HFF-Myc (cell line): ENCODE results near the gene PCDHB5.
"Not testable (repeated sequence)": the region's sequence is repeated elsewhere in the genome, so short reads cannot be mapped to it uniquely, and the experiment has no call there.

Source experiments
- DNase-seq: peaks from one replicate; pipeline ENCODE4 v3.0.0-alpha.2; 2011; ENCODE audit warnings: low read depth; ENCODE audit errors: extremely low read depth
- H3K4me3 ChIP-seq: replicated peaks from 2 replicates; pipeline ENCODE4 v1.5.1; 2011; ENCODE audit warnings: low read depth, mild to moderate bottlenecking, control low read depth, low read length
- CTCF ChIP-seq: IDR thresholded peaks from 2 replicates; pipeline ENCODE4 v1.5.1; 2012; ENCODE audit warnings: mild to moderate bottlenecking, low read depth, low read length, control low read depth; ENCODE audit errors: missing control alignments

The PCDHB5 gene

GRCh38 chr5:141105350-141105749 is 29.7 kb upstream of the PCDHB5 start:
- no peak for DNase-seq
- TF ChIP-seq CTCF = no peak
- no peak overlapping the region for H3K4me3 ChIP-seq

GRCh38 chr5:141119250-141119649 is 15.8 kb upstream of the PCDHB5 start:
- no peak overlapping the region for H3K4me3 ChIP-seq
- no peak for DNase-seq
- TF ChIP-seq CTCF = no peak

DNA sequence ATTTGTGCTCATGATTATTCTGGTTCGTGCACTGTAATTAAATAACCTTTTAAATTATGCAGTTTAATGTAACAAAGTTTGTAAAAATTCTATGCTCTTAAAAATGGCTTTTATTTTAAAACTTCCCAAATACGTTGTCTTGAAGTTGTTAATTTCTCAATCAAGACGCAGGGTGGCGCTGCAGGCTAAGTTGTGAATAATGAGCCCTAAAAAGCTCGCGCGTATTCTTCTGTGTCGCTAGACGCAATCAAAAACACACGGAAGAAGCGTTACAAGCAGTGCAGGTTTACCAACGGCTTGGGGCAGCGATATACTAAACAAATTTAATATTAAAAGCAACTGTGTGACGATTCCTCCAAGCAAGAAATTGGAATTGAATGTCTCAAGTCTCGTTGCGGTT is 13.4 kb upstream of the PCDHB5 start, which contains the start of gene PCDHB4:
PCDHB4 (plus strand) TSS at position 256 of the 400 bp plus-strand sequence. CDS start 181 bp downstream, outside the sequence.
- no peak for DNase-seq
- no peak within 1 kb of the TSS for H3K4me3 ChIP-seq
- peak; percentile 22 for TF ChIP-seq CTCF

GRCh38 chr5:141121985-141122384 is 13.0 kb upstream of the PCDHB5 start:
- no peak for TF ChIP-seq CTCF
- DNase-seq = no peak
- H3K4me3 ChIP-seq = no peak overlapping the region

GRCh38 chr5:141123396-141124135 is 11.4 kb upstream of the PCDHB5 start:
- not testable (repeated sequence) for H3K4me3 ChIP-seq, DNase-seq

- DNase-seq = no peak
- no peak overlapping the region for H3K4me3 ChIP-seq
- no peak for TF ChIP-seq CTCF
These were observed 7.7 kb upstream of the PCDHB5 start for GRCh38 chr5:141127305-141127704.

- DNase-seq = no peak
- TF ChIP-seq CTCF = no peak
- H3K4me3 ChIP-seq = no peak overlapping the region
These were observed 786 bp downstream of the PCDHB5 start for GRCh38 chr5:141135718-141136266.

DNA sequence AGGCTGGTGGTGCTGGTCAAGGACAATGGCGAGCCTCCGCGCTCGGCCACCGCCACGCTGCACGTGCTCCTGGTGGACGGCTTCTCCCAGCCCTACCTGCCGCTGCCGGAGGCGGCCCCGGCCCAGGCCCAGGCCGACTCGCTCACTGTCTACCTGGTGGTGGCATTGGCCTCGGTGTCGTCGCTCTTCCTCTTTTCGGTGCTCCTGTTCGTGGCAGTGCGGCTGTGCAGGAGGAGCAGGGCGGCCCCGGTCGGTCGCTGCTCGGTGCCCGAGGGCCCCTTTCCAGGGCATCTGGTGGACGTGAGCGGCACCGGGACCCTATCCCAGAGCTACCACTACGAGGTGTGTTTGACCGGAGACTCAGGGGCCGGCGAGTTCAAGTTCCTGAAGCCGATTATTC is 2.3 kb downstream of the PCDHB5 start:
- not testable (repeated sequence) for DNase-seq, H3K4me3 ChIP-seq
